ENCODE data around the gene SPAG8. TPM values are rescaled to one million over a fixed set of nuclear protein-coding genes. Genes with fewer than 3 reads are reported as not detected.

The SPAG8 gene
- total and polyA plus RNA-seq, 2 donors from 2014 or later: 2.4 to 6.1 TPM

GRCh38 chr9:35841645-35841900 is 29.5 kb upstream of the SPAG8 start:
- no peak for TF ChIP-seq CTCF (IDR thresholded peaks at IDR 0.05; ENCODE audit: borderline replicate concordance, extremely low read depth, insufficient read depth)
- Histone ChIP-seq H3K4me1 (ENCODE audit: control insufficient read depth in 2 of 3, insufficient read depth in 2 of 3, low read depth in 1 of 3, low read length in 3 of 3) (peaks cover 3 to 7% (median 3%) of the 10 kb centered on the region in 3 donors), H3K36me3 (ENCODE audit: control insufficient read depth in 2 of 3, insufficient read depth in 3 of 3, low read length in 3 of 3) (peaks cover 2 to 4% (median 2%) of the 10 kb centered on the region in 3 donors), H3K4me3 (ENCODE audit: low read length in 3 of 3) (no peak overlapping the region), H3K27ac (ENCODE audit: low read depth in 2 of 2, low read length in 2 of 2) (no peak overlapping the region), H3K9ac (ENCODE audit: low read length in 3 of 3) (no peak overlapping the region), H3K9me3 (ENCODE audit: control insufficient read depth in 2 of 3, insufficient read depth in 1 of 3, low read length in 3 of 3) (no peaks in the 10 kb centered on the region), H3K27me3 (ENCODE audit: control insufficient read depth, insufficient read depth, low read length) (no peaks in the 10 kb centered on the region)
- DNase-seq (no peak), FAIRE-seq (no peak)
- intact Hi-C loops (cut with DNase I): no loop called here

- intact Hi-C loops (cut with DNase I): no loop called here
Observed at GRCh38 chr9:35840881-35841644, 29.0 kb upstream of the SPAG8 start.

GRCh38 chr9:35839926-35840325 is 27.9 kb upstream of the SPAG8 start:
- intact Hi-C loops (cut with DNase I): no loop called here

More at GRCh38 chr9:35840881-35841644, 29.0 kb upstream of the SPAG8 start:
- Histone ChIP-seq H3K9ac (ENCODE audit: low read length in 3 of 3) (no peak overlapping the region), H3K27me3 (ENCODE audit: control insufficient read depth, insufficient read depth, low read length) (no peaks in the 10 kb centered on the region), H3K27ac (ENCODE audit: low read depth in 2 of 2, low read length in 2 of 2) (no peak overlapping the region), H3K36me3 (ENCODE audit: control insufficient read depth in 2 of 3, insufficient read depth in 3 of 3, low read length in 3 of 3) (peaks cover 2 to 4% (median 2%) of the 10 kb centered on the region in 3 donors), H3K4me3 (ENCODE audit: low read length in 3 of 3) (no peak overlapping the region), H3K9me3 (ENCODE audit: control insufficient read depth in 2 of 3, insufficient read depth in 1 of 3, low read length in 3 of 3) (no peaks in the 10 kb centered on the region), H3K4me1 (ENCODE audit: control insufficient read depth in 2 of 3, insufficient read depth in 2 of 3, low read depth in 1 of 3, low read length in 3 of 3) (peaks cover 3 to 6% (median 3%) of the 10 kb centered on the region in 3 donors)
- FAIRE-seq (no peak), DNase-seq (no peak)
- no peak for TF ChIP-seq CTCF (IDR thresholded peaks at IDR 0.05; ENCODE audit: borderline replicate concordance, extremely low read depth, insufficient read depth)

More at GRCh38 chr9:35839926-35840325, 27.9 kb upstream of the SPAG8 start:
- Histone ChIP-seq H3K4me3 (ENCODE audit: low read length in 3 of 3) (no peak overlapping the region), H3K27ac (ENCODE audit: low read depth in 2 of 2, low read length in 2 of 2) (no peak overlapping the region), H3K36me3 (ENCODE audit: control insufficient read depth in 2 of 3, insufficient read depth in 3 of 3, low read length in 3 of 3) (peaks cover 2 to 4% (median 2%) of the 10 kb centered on the region in 3 donors), H3K9ac (ENCODE audit: low read length in 3 of 3) (no peak overlapping the region), H3K9me3 (ENCODE audit: control insufficient read depth in 2 of 3, insufficient read depth in 1 of 3, low read length in 3 of 3) (no peaks in the 10 kb centered on the region), H3K27me3 (ENCODE audit: control insufficient read depth, insufficient read depth, low read length) (no peaks in the 10 kb centered on the region), H3K4me1 (ENCODE audit: control insufficient read depth in 2 of 3, insufficient read depth in 2 of 3, low read depth in 1 of 3, low read length in 3 of 3) (peaks cover 0 to 5% (median 4%) of the 10 kb centered on the region in 3 donors)
- TF ChIP-seq CTCF (IDR thresholded peaks at IDR 0.05; ENCODE audit: borderline replicate concordance, extremely low read depth, insufficient read depth): no peak
- FAIRE-seq: no peak
- no peak for DNase-seq
